GM13977 (cell line): ENCODE data around the gene SGF29.

ENCODE experiments used
- DNase-seq: peaks from one replicate; pipeline ENCODE4 v3.0.0; 2012; ENCODE audit warnings: low spot score
- in situ Hi-C: fragments of 300-500 bp; cut with MboI; formaldehyde crosslinking; loops from one replicate; pipeline ENCODE4 v1.12.0; 2022; ENCODE audit warnings: low sequenced_read_pairs, low pct_unique_long_range_greater_than_20kb, mixed read lengths, inconsistent platforms; ENCODE audit not compliant: unreplicated experiment
- TF ChIP-seq, protein P1 (sequence below): IDR thresholded peaks from 2 replicates; pipeline ENCODE4 v1.5.1; 2012; ENCODE audit warnings: mild to moderate bottlenecking, control low read depth; ENCODE audit not compliant: insufficient read depth; ENCODE audit errors: extremely low read depth, missing control alignments

The SGF29 gene

DNA sequence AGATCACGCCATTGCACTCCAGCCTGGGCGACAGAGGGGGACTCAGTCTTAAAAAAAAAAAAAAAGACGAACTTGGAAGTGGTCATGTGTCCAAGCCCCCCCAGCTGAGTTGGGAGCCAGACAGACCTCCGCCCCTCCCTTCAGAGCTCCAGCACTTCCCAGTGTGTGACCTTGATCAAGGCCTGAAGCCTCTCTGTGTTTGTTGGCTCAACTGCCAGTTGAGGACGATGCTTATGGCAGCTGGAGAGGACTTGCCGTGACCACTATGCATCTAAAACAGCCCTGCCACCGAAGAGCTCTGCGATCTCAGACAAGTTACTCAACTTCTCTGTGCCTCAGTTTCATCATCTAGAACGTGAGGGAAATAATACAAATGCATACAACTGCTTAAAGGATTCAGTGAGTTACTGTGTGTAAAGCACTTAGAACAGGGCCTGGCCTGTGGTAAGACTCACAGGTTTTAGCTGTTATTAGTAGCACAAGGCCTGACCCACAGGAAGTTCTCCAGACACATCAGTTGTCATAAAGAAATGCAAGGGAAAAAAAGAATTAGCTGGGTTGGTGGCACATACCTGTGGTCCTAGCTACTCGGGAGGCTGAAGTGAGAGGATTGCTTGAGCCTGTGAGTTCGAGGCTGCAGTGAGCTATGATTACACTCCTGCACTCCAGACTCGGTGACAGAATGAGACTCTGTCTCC, 40.1 kb upstream of the SGF29 start:
- TF ChIP-seq, protein P1, sequence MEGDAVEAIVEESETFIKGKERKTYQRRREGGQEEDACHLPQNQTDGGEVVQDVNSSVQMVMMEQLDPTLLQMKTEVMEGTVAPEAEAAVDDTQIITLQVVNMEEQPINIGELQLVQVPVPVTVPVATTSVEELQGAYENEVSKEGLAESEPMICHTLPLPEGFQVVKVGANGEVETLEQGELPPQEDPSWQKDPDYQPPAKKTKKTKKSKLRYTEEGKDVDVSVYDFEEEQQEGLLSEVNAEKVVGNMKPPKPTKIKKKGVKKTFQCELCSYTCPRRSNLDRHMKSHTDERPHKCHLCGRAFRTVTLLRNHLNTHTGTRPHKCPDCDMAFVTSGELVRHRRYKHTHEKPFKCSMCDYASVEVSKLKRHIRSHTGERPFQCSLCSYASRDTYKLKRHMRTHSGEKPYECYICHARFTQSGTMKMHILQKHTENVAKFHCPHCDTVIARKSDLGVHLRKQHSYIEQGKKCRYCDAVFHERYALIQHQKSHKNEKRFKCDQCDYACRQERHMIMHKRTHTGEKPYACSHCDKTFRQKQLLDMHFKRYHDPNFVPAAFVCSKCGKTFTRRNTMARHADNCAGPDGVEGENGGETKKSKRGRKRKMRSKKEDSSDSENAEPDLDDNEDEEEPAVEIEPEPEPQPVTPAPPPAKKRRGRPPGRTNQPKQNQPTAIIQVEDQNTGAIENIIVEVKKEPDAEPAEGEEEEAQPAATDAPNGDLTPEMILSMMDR: no peak
- peak; percentile 9 for DNase-seq
- in situ Hi-C loops: no loop called here

DNA sequence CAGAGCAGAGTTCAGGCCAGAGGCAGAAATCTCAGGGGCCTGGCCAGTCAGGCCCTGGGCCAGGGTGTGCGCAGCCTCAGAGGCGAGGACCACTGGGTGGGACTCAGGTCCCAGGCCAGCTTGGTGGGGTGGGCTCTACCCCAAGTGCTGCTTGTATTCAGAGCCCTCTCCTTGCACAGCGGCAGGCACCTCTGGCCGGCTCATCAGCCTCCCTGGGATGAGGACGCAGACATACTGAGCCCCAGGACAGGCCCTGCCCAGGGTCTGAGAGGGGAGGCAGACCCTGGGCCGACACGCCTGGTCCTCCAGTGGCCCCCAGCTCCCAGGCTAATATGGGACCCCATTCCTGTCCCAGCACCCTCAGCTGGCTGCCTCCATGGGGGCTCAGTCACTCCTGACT, 39.5 kb upstream of the SGF29 start:
- no peak for DNase-seq

DNA sequence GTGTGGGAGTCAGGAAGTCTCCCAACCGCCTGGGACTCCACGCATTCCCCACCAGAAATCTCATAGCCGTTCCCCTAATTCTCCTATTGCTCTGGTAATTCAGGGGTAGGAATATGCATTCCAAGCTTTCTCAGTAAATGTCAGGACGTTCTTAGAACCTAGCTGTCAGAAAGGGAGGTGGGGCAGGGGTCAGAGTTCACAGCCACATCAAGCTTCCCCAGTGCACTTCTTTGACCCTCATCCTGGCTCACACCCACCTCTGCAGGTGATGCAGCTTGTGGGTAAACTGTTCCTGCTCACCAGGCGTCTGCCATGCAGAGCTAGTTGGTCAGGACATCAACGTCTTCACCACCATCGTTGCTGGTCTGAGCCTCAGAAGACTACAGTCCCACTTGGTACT, 33.0 kb upstream of the SGF29 start:
- in situ Hi-C loops: no loop called here
- no peak for DNase-seq

More for the DNA sequence above, 39.5 kb upstream of the SGF29 start:
- in situ Hi-C loops: no loop called here
- TF ChIP-seq, protein P1: no peak

DNA sequence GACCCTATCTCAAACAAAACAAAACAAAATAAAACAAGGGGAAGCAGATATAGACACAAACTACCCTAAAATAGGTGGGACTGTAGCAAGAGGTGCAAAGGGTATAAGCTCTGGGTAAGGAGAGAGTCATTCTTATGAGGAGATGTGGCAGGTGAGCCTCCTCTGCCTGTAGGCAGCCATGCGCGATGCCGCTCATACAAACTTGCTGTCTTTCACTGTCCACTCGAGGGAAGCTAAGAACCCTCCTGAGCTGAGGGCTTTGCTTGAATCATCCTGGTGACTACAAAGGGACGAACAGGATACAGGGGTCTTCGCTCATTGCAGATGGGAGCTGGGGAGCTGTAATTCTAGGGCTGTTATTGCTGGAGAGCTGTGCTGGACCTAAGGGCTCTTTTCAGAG, 32.3 kb upstream of the SGF29 start:
- TF ChIP-seq, protein P1: no peak
- in situ Hi-C loops: no loop called here
- DNase-seq: no peak

More for the DNA sequence above, 33.0 kb upstream of the SGF29 start:
- TF ChIP-seq, protein P1: no peak

DNA sequence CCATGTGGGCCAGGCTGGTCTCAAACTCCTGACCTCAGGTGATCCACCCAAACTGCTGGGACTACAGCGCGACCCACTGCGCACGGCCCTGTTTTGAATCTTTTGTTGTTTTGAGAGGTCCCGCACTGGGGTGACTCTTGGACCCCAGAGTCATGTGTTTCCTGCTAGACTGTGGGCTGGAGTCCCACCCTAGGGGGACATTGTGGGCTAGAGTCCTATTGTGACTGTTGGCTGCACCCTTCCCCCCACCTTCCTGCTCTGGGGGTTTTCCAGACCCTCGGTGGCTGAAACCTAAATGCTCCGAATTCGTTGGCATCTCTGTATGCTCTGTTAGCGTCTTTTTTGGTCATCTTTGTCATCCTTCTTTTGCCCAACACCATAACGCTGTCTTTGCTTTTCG, 30.9 kb upstream of the SGF29 start:
- in situ Hi-C loops: no loop called here

DNA sequence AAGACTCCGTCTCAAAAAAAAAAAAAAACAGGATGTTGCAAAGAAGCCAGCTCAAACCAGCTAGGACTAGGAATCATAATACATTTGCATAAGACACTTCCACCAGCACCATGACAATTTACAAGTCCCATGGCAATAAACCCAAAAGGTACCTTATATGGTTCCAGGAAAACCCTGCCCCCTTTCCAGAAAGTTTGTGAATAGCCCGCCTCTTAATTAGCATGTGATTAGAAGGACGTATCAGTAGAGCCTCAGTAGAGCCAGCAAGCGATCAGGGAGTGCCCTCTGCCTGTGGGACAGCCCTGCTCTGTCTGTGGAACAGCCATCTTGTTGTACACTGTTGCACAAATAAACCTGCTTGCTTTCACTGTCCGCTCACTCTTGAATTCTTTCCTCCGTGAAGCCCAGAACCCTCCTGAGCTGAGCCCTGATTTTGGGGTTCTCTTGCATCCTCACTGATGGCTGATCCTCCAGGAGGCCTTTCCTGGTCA, 29.0 kb upstream of the SGF29 start:
- TF ChIP-seq, protein P1: no peak
- in situ Hi-C loops: loop anchor here (25.0 kb wide), 1 partner anchor 212 kb away; no protein-coding TSS in a partner anchor
- DNase-seq: no peak

More for the DNA sequence above, 30.9 kb upstream of the SGF29 start:
- TF ChIP-seq, protein P1: no peak
- no peak for DNase-seq
